Measurements from ENCODE around the gene CYSLTR2.

- TF ChIP-seq CTCF (IDR thresholded peaks at IDR 0.05 in 8 of 11, conservative IDR thresholded peaks at IDR 0.05 in 3 of 11) (no peak), POLR2A (IDR thresholded peaks at IDR 0.05) (no peak), POLR2AphosphoS5 (IDR thresholded peaks at IDR 0.05) (no peak)
Observed at GRCh38 chr13:48625413-48626076, 28.2 kb upstream of the CYSLTR2 start.
